ENCODE measurements around the gene CNGA1.

GRCh38 chr4:48041535-48042137, 25.2 kb upstream of the CNGA1 start:
- TF ChIP-seq CTCF (IDR thresholded peaks at IDR 0.05; ENCODE audit: insufficient read depth, low read length, poor library complexity, severe bottlenecking) (no peak), EZH2phosphoT487 (conservative IDR thresholded peaks at IDR 0.05; ENCODE audit: low read length) (no peak)
